Breast epithelium (tissue), 3 donors: ENCODE results near the gene GLI2.

Source experiments
- POLR2AphosphoS5 ChIP-seq, 3 donors: sonication (generic); formaldehyde crosslinking; IDR thresholded peaks; one replicate each; pipeline ENCODE4 v1.6.1; 2017; ENCODE audit warnings: antibody characterized with exemption in 3 of 3
- TF ChIP-seq, protein P1 (sequence below), 3 donors: fragments of 450-650 bp; IDR thresholded peaks; one replicate each; pipeline ENCODE4 v1.5.1; 2016 to 2017; ENCODE audit warnings: antibody characterized with exemption in 3 of 3, mild to moderate bottlenecking in 3 of 3, moderate library complexity in 3 of 3

DNA sequence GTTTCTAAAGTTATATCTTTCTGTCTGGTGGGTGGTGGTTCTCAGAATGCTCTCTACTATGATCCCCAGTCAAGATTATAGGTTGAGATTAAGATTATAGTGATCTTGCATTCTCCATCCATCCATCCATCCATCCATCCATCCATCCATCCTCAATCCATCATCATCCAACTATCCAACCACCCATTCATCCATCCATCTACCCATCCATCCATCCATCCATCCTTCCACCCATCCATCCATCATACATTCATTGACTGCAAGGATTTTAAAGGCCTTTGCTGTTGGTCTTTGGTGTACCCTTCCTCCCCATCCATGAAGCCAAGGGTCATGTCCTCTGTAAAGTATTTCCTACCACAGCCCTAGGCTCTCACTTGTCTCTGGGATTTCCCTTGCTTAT, 13.1 kb downstream of the GLI2 start:
- TF ChIP-seq, protein P1, sequence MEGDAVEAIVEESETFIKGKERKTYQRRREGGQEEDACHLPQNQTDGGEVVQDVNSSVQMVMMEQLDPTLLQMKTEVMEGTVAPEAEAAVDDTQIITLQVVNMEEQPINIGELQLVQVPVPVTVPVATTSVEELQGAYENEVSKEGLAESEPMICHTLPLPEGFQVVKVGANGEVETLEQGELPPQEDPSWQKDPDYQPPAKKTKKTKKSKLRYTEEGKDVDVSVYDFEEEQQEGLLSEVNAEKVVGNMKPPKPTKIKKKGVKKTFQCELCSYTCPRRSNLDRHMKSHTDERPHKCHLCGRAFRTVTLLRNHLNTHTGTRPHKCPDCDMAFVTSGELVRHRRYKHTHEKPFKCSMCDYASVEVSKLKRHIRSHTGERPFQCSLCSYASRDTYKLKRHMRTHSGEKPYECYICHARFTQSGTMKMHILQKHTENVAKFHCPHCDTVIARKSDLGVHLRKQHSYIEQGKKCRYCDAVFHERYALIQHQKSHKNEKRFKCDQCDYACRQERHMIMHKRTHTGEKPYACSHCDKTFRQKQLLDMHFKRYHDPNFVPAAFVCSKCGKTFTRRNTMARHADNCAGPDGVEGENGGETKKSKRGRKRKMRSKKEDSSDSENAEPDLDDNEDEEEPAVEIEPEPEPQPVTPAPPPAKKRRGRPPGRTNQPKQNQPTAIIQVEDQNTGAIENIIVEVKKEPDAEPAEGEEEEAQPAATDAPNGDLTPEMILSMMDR (IDR thresholded peaks at IDR 0.05): no peak
- no peak for TF ChIP-seq POLR2AphosphoS5 (IDR thresholded peaks at IDR 0.05)
